GM12878 (cell line): Measurements from ENCODE around the gene PAM16. TPM values are rescaled to one million over a fixed set of nuclear protein-coding genes. Genes with fewer than 3 reads are reported as not detected.

Experiments used
- CREM ChIP-seq: IDR thresholded peaks from 2 replicates; pipeline ENCODE4 v1.6.1; 2014; ENCODE audit warnings: antibody characterized with exemption, low read depth
- ETV6 ChIP-seq, 2 experiments: fragments of 450-650 bp in 1 of 2; IDR thresholded peaks in 1 of 2; conservative IDR thresholded peaks in 1 of 2; 2 replicates each; pipeline ENCODE4 v1.6.1; 2014; ENCODE audit warnings: antibody characterized with exemption in 1 of 2, borderline replicate concordance in 1 of 2, low read depth in 1 of 2, mild to moderate bottlenecking in 1 of 2, moderate library complexity in 1 of 2
- FOXM1 ChIP-seq: IDR thresholded peaks from 2 replicates; pipeline ENCODE4 v1.6.1; 2012; ENCODE audit warnings: low read depth, mild to moderate bottlenecking, inconsistent platforms, low read length, moderate library complexity
- GATAD2B ChIP-seq: fragments of 450-650 bp; conservative IDR thresholded peaks from 2 replicates; pipeline ENCODE4 v1.6.1; 2017; ENCODE audit warnings: low read depth, mild to moderate bottlenecking, moderate library complexity
- IRF5 ChIP-seq: fragments of 450-650 bp; IDR thresholded peaks from 2 replicates; pipeline ENCODE4 v1.6.1; 2017; ENCODE audit warnings: borderline replicate concordance
- MXI1 ChIP-seq: fragments of 150-350 bp; IDR thresholded peaks from 2 replicates; pipeline ENCODE4 v1.6.1; 2011; ENCODE audit warnings: low read depth, mild to moderate bottlenecking, inconsistent platforms, low read length, improper control_type of control experiment
- NBN ChIP-seq: fragments of 450-650 bp; IDR thresholded peaks from 2 replicates; pipeline ENCODE4 v1.6.1; 2016
- POLR2A ChIP-seq: IDR thresholded peaks from 2 replicates; pipeline ENCODE4 v1.6.1; 2011; ENCODE audit warnings: low read depth, mild to moderate bottlenecking, low read length
- POLR2AphosphoS2 ChIP-seq: IDR thresholded peaks from 2 replicates; pipeline ENCODE4 v1.6.1; 2011; ENCODE audit warnings: low read depth, mild to moderate bottlenecking, low read length, improper control_type of control experiment, moderate library complexity
- PRDM15 ChIP-seq: fragments of 450-650 bp; formaldehyde crosslinking; IDR thresholded peaks from 2 replicates; pipeline ENCODE4 v1.4.0; 2020; ENCODE audit warnings: mild to moderate bottlenecking, moderate library complexity
- RAD51 ChIP-seq: fragments of 450-650 bp; IDR thresholded peaks from 2 replicates; pipeline ENCODE4 v1.6.1; 2016; ENCODE audit warnings: moderate library complexity, mild to moderate bottlenecking, inconsistent platforms
- SP1 ChIP-seq: IDR thresholded peaks from one replicate; pipeline ENCODE4 v1.6.1; 2011; ENCODE audit warnings: low read depth, low read length
- STAT1 ChIP-seq: fragments of 450-650 bp; conservative IDR thresholded peaks from 2 replicates; pipeline ENCODE4 v1.6.1; 2014; ENCODE audit warnings: antibody characterized with exemption, mild to moderate bottlenecking
- SUZ12 ChIP-seq: fragments of 200-600 bp; sonication (generic); IDR thresholded peaks from one replicate; pipeline ENCODE4 v1.6.1; 2018; ENCODE audit warnings: antibody characterized with exemption, mild to moderate bottlenecking; ENCODE audit not compliant: unreplicated experiment
- USF1 ChIP-seq: IDR thresholded peaks from 2 replicates; pipeline ENCODE4 v1.6.1; 2011; ENCODE audit warnings: borderline replicate concordance, low read depth, mild to moderate bottlenecking, moderate library complexity, mixed read lengths, low read length; ENCODE audit not compliant: insufficient read depth; ENCODE audit errors: extremely low read length
- ZNF384 ChIP-seq: IDR thresholded peaks from 2 replicates; pipeline ENCODE4 v1.6.1; 2012; ENCODE audit warnings: low read depth, mild to moderate bottlenecking, low read length, improper control_type of control experiment, borderline replicate concordance
- ZZZ3 ChIP-seq: IDR thresholded peaks from 2 replicates; pipeline ENCODE4 v1.6.1; 2011; ENCODE audit warnings: low read depth; ENCODE audit not compliant: control insufficient read depth, insufficient read length
- polyA plus RNA-seq, 11 experiments: library from polyadenylated mRNA; depleted of rRNA in 4 of 11; unstranded in 6 of 11; stranded (reverse) in 5 of 11; fragments of >200 nt; fragmentation: Nextera tagmentation in 4 of 11; fragmentation: Illumina TruSeq in 1 of 11; extraction: Ambion mirVana in 4 of 11; extraction: Trizol in 1 of 11; gene quantifications; 1 replicate in 1 of 11; 2 replicates in 10 of 11; pipeline versions ENCODE4 v1.2.1 to v1.2.3, GENCODE V29; 2011 to 2016; ENCODE audit warnings: inconsistent platforms in 2 of 11, missing spikeins in 2 of 11, low read depth in 1 of 11
- total RNA-seq, 4 experiments: library from RNA; depleted of rRNA in 3 of 4; stranded (reverse); fragments of >200 nt in 3 of 4; fragmentation: Illumina TruSeq in 1 of 4; extraction: Trizol in 1 of 4; gene quantifications; 2 replicates each; pipeline versions ENCODE4 v1.2.1 to v1.2.3, GENCODE V29; 2013 to 2021
- TF ChIP-seq, protein P1 (sequence below): fragments of 450-650 bp; IDR thresholded peaks from 2 replicates; pipeline ENCODE4 v1.6.1; 2018; ENCODE audit warnings: mild to moderate bottlenecking, low read depth, moderate library complexity; ENCODE audit not compliant: partially characterized antibody

The PAM16 gene
- total and polyA plus RNA-seq, 10 of the 15 experiments (the other 5 are each of a cell fraction or from before 2014, with no cell fraction given) = 18.5 to 94.3 (median 51.5) TPM

DNA sequence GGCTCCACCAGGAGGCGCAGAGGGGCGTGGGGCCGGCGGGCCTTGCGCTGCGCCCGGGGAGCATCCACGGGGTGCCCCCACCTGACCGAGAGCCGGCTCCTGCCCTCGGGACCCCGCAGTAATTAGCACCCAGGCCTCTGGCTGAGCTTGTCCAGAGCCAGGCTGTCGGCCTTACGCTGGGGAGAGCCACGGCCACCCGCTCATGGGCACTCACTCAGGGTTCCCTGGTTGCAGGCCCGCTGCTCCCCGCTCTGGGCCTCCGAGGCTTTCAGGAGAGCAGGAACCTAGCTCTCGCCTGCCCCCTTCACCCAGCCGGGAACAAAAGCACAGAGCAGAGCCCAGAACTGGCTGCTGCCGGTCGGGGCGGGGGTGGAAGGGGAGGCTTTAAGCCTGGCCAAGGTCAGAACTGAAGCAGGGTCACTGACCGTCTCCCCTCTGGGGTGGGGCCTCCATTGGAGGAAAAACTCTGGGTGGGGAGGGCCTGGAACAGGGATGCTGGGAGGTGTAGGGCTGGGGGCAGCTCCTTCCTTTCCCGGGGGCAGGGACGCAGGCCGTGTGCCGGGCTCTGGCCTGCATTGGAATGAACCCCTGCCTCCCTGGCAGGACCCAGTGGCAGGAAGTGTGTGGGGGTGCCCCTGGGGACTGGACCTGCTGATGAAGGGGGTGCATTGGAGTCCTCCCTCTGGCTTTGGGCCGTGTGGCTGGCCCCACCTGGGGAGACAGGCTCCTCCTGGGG lies 22.9 kb downstream of the PAM16 start (continued):
- TF ChIP-seq MXI1 (no peak), RAD51 (no peak), ZNF384 (no peak), ZZZ3 (no peak), USF1 (no peak), PRDM15 (no peak), SP1 (no peak), STAT1 (no peak), ETV6 (conservative IDR thresholded peaks at IDR 0.05 in 1 of 2, IDR thresholded peaks at IDR 0.05 in 1 of 2; ENCODE audit: borderline replicate concordance in 1 of 2, low read depth in 1 of 2) (no peak), GATAD2B (no peak), CREM (no peak), IRF5 (no peak), POLR2A (peak; percentile 35; the same call in 1 of the 2 replicates), NBN (0 out of 2 replicates have a peak, but pooled peaks have one; percentile 26), SUZ12 (no peak), POLR2AphosphoS2 (no peak), FOXM1 (no peak)
- TF ChIP-seq, protein P1, sequence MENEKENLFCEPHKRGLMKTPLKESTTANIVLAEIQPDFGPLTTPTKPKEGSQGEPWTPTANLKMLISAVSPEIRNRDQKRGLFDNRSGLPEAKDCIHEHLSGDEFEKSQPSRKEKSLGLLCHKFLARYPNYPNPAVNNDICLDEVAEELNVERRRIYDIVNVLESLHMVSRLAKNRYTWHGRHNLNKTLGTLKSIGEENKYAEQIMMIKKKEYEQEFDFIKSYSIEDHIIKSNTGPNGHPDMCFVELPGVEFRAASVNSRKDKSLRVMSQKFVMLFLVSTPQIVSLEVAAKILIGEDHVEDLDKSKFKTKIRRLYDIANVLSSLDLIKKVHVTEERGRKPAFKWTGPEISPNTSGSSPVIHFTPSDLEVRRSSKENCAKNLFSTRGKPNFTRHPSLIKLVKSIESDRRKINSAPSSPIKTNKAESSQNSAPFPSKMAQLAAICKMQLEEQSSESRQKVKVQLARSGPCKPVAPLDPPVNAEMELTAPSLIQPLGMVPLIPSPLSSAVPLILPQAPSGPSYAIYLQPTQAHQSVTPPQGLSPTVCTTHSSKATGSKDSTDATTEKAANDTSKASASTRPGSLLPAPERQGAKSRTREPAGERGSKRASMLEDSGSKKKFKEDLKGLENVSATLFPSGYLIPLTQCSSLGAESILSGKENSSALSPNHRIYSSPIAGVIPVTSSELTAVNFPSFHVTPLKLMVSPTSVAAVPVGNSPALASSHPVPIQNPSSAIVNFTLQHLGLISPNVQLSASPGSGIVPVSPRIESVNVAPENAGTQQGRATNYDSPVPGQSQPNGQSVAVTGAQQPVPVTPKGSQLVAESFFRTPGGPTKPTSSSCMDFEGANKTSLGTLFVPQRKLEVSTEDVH = no peak
